ENCODE results near the gene ATP6V0D1.

ATP6V0D1 gene

DNA sequence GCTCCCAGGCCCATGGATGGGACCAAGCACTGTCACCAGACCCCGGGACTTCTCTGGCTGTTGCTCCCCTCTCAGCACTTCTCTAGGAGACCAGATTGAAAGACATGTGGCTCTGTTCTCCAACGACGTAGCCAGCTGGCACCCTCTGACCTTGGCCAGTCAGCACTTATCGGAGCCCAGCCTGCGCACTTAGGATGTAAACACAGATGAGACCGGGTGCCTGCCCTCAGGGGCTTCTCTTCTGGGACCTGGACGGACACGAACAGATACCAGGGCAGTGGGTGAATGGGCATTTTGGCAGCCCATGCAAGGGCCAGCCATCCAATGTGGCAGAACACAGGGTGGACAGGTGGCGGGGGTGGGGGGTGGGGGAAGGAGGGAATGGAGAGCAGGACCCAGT is 71.3 kb downstream of the ATP6V0D1 start:
- no peak for DNase-seq (ENCODE audit: low read depth in 1 of 2, low spot score in 1 of 2)

DNA sequence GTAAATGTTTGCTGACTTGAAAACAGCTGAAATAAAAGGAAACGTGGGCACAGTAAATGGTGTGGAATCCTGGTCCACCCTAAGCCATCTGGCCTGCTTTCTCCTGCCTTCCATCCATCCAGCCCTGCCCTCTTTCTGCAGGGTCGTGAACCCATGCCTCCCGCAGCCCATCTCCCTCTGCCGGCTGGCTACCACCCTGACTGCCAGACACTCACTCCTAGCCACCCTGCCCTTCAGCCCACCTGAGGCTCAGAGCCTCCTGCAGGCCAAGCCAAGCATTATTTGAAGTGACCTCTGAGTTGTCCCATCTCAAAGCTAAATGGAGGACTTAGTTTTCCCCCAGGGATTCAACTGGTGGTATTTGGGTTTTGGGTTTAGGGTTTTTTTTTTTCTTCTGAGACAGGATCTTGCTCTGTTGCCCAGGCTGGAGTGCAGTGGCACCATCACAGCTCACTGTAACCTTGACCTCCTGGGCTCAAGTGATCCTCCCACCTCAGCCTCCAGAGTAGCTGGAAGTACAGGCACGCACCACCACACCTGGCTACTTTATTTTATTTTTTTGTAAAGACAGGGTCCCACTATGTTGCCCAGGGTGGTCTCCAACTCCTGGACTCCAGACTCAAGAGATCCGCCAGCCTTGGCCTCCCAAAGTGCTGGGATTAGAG is 73.0 kb downstream of the ATP6V0D1 start:
- DNase-seq (ENCODE audit: low read depth in 1 of 2, low spot score in 1 of 2), result no peak

DNA sequence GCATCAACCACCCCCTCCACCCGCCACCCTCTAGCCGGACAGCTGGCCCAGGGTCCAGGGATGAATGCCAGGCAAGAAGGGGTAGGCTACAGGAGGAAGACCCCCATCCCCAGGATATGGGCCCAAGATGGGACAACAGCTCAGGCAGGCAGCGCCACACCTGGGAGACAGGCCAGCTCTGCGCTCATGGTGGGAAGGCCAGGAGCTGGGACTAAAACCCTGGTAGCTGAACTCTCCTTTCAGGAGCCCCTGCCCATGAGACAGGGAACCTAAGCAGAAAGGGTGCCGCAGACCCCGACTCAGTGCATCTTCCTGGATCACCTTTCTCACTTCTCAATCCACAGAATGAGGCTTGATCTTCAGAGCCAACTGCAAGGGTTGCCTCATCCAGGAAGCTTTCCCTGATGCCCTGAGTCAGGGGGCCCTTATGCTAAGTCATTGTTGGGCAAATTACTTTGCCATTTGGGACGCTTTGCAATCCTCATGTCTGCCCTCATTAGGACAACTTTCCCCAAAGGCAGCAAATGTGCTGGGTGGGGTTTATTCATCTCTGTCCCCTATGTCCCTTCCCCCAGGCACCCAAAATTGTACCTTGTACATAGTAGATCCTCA is 73.7 kb downstream of the ATP6V0D1 start:
- DNase-seq (ENCODE audit: low read depth in 1 of 2, low spot score in 1 of 2), result no peak

GRCh38 chr16:67406111-67406971 is 74.6 kb downstream of the ATP6V0D1 start:
- no peak for DNase-seq (ENCODE audit: low read depth in 1 of 2, low spot score in 1 of 2)

DNA sequence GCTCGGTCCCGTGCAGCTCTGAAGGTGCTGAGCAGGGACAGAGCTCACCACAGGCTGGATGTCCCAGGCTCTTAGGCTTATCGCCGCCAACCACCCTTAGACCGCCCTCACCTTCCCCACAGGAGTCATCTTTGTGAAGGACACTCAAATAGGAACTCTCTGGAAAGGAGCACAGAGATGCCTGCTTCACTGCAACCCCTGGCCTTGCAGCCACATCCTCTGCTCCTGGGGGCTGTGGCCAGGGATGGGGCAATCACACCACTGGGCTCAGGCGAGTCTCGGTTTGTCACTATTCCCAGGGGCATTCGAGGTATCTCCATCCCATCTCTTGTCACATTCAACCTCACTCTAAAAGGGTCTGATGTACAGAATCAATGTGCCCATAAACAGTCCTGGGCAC is 75.6 kb downstream of the ATP6V0D1 start:
- DNase-seq (ENCODE audit: low read depth in 1 of 2, low spot score in 1 of 2), result no peak

DNA sequence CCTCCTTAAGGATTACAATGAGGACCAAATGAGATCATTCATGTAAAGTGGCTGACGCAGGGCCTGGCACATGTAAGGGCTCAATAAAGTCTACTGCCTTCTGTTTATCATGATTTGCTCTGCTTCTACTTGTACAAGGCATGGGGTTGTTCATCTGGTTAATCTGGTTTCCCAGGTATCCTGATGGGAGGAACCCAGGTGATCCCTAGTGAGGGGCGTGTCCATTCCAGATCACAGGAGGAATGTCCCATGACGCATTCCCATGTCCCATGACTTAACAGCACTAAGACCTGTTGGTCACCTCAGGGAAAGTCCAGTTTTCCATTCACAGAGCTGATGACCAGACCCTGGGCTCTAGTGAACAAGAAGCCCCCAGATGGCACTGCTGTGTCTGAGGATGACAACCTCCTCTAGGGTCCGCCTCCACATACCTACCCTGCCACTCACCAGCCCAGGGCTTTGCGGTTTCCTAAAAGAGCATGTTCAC is 76.2 kb downstream of the ATP6V0D1 start:
- DNase-seq (ENCODE audit: low read depth in 1 of 2, low spot score in 1 of 2), result no peak

- no peak for DNase-seq (ENCODE audit: low read depth in 1 of 2, low spot score in 1 of 2)
Observed at GRCh38 chr16:67403976-67404555, 76.9 kb downstream of the ATP6V0D1 start.

DNA sequence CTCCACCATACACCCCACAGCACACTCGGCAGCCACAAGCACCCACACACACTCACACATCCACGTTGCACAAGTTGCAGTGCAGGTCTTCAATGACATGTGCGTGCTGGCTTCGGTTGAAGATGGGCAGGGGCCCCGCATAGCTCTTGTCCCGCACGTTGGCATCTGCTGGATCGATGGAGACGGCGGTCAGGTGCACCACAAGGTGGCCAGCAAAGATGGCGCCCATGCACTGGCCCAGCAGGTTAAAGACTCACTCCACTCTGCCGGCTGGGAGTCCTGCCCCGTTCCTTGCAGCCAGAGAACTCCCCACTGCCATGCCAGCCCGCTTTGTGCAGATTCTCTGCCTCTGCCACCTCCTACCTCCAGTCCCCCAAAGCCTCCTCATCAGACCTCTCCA is 80.1 kb downstream of the ATP6V0D1 start:
- DNase-seq (ENCODE audit: low read depth in 1 of 2, low spot score in 1 of 2), result no peak

DNA sequence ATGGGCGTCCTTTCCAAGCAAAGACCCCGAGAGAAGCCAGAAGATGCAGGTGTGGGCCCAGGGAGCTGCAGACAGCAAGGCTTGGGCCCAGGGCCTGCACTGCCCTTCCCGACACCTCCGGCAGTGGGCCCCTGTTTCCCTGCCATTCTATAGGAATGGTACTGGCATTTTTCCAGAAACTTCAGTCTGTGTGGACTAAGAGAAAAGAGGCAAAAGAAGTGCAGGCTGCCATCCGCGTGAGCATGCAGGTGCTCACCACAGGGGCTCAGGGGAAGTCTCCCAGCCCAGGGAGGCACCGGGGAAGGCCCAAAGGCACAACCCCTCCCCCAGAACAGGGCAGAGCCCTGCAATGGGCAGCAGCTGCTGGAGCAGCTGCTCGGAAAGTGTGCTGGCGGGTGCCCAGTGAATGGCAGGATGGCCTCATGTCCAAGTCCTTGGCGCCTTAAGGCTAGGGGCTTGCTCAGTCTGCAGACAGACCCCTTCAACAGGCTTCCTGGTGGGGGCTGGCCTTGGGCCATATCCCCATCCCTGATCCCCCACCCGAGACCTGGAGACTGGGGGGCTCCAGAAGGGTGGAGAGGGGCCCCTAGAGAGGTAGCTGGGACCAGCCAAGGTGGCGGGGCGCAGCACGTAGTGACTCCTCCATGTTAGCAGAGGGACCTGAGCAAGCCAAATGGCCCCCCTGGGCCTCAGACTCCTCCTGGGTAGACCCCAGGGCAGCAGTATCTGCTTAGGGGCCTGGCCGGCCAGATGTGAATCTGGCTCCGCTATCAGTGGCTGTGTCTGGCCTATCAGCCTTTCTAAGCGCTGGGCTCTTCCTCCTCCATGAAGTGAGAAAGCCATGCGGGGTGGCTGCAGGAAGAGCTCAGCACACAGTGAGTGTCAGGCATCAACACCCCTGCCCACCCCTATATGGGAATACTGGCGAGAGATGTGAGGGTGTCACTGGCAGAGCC is 80.9 kb downstream of the ATP6V0D1 start:
- no peak for DNase-seq (ENCODE audit: low read depth in 1 of 2, low spot score in 1 of 2)

- peak in 1 of 2 donors; percentile 53 for DNase-seq (ENCODE audit: low read depth in 1 of 2, low spot score in 1 of 2)
Observed at GRCh38 chr16:67399218-67399733, 81.7 kb downstream of the ATP6V0D1 start.

- no peak for DNase-seq (ENCODE audit: low read depth in 1 of 2, low spot score in 1 of 2)
Observed at GRCh38 chr16:67398546-67399217, 82.3 kb downstream of the ATP6V0D1 start.

- no peak for DNase-seq (ENCODE audit: low read depth in 1 of 2, low spot score in 1 of 2)
Observed at GRCh38 chr16:67397812-67398545, 83.0 kb downstream of the ATP6V0D1 start.

- DNase-seq (ENCODE audit: low read depth in 1 of 2, low spot score in 1 of 2), result no peak
Observed at GRCh38 chr16:67397036-67397801, 83.7 kb downstream of the ATP6V0D1 start.

DNA sequence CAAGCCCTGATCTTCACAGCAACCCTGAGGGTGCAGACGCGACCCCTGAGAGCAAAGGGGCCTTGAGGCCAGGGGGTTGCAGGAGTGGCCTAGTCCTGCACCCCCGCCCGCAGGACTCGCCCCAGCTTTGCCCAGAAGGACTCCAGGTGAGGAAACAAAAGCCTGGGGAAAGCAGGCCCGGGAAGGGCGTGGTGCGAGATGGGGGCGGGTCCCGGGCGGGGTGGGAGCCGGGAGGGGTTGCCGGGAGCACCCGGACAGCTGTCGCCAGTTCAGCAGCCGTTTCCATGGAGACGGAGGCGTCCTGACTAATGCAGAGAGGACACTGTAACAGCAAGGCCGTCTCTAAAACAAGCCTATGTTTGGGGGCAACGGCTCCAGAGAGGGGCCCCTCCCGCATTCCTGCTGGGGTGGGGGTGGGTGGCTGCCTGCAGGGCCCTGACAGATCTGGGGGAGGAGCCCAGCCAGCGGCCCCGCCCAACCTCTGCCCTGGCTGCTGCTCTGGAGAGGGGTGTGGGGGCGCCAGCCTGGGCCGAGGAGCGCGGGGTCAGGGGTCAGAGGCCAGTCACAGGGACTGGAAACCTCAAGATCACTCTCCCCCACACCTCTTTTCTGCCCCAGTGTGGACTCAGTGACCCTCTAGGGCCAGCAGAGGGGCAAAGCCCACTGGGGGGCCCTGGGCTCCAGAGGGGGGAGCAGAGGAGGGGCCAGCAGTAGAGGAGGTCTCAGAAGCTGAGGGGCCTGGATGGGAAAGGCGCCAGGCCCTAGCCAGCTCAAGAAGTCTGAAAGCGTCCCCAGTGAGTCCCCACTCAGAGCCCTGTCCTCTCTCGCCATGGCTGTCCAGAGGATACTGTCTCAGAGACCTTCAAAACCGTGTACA is 84.6 kb downstream of the ATP6V0D1 start:
- no peak for DNase-seq (ENCODE audit: low read depth in 1 of 2, low spot score in 1 of 2)

DNA sequence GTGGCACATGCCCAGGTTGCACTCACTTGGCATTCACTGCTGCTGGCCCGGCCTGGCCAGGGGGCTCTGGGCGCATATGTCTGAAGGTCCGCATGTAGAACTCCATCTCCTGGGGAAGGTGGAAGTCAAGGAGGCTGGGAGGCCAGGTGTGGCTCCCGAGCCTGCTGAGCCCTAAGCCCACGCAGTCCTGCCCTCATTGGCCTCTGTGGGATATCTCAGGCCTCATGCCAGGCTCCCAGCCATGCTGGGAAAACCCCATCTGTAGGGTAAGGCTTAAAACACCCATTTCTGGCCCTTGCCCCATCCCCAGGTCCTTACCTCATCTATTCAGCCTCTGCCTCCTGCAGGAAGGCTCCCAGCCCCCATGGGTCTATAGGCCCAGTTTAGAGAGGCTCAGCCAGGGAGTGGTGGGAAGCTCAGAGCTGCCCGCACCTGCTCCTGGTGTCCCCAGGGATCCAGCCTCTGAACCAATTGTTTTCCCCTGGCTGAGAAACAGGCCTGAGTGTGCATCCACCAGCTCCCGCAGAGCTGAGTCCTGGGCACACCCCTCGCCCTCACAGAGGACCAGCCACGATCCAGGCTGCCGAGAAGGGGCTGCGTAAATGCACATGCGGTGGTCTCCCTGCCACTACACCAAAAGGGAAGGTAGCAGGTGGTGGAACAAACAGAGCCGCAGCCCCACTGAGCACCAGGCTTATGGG is 85.3 kb downstream of the ATP6V0D1 start:
- no peak for DNase-seq (ENCODE audit: low read depth in 1 of 2, low spot score in 1 of 2)

DNA sequence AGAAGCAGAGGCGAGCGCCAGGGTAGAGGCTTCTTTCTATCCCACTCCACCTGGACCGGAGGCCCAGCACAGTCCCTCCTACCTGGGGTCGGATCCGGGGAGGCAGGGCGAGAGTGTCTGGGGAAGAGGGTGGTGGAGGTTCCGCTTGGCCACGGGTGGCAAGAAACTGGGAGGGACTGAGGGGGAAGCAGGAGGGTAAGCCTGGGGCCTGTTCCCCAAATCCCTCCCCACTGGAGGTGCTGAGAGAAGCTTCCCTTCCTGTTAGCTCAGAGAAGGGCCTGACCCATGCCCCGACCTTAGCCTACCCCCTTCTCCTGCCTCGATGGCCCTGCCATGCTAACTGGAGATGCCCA is 85.9 kb downstream of the ATP6V0D1 start:
- no peak for DNase-seq (ENCODE audit: low read depth in 1 of 2, low spot score in 1 of 2)

Measured in stimulated activated CD4-positive, alpha-beta T cell treated with anti-CD3 and anti-CD28 coated beads, Interleukin-15, amount 100 ng/mL, for 1 hour (primary cell).